NCI-H187 (cell line): ENCODE measurements around the gene RAD51B.
"Not testable (repeated sequence)": the region's sequence is repeated elsewhere in the genome, so short reads cannot be mapped to it uniquely, and the experiment has no call there.

ENCODE experiments used
- DNase-seq, 2 experiments: peaks; one replicate each; lab custom pipeline; 2025; lab: John Stamatoyannopoulos, UW

The RAD51B gene

DNA sequence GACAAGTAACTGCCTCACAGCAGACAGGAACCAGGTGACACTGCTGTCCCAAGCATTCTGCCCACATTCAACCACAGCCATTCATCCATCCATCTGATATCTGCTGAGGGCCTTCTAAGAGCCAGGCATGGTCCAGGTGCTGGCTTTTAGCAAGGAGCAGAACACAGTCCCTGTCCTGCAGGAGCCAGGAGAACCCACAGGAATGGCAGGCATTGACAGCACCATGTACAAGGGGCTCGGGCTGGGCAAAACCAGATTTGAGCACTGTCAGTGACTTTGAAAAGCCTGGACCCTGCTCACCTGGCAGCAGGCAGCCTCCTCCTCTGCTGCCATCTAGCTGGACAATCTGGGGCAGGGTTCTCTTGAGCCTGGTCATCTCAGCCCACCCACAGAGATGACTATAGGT, 836.3 kb downstream of the RAD51B start:
- DNase-seq = no peak

GRCh38 chr14:68656452-68656851, 836.9 kb downstream of the RAD51B start:
- DNase-seq = no peak

GRCh38 chr14:68657300-68658028, 837.9 kb downstream of the RAD51B start:
- DNase-seq = no peak

DNA sequence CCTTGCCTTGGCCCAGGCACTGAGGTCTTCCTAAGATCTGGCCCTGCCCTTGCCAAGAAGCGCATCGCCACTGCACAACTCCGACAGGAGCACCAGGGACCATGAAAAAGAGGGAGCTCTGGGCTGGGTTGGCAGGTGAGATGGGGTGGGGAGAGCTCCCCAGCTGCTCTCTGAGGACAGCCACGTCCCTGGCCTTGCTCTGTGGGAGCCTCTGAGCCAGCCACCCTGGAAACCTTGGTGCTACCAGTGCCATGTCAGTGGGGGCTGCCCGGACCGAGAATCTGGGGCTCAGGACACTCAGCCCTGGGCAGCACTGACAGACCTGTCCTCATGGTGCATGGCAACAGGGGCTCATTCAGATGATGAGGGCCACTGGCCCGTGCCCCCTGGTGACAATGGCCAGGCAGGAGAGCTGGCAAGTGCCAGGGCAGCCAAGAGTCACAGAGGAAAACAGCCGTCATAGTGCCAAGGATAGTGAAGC, 838.5 kb downstream of the RAD51B start:
- no peak for DNase-seq

GRCh38 chr14:68658943-68659931, 839.7 kb downstream of the RAD51B start:
- DNase-seq = no peak

- no peak for DNase-seq
These were observed 840.9 kb downstream of the RAD51B start for GRCh38 chr14:68660495-68660894.

GRCh38 chr14:68661226-68662225, 841.9 kb downstream of the RAD51B start:
- no peak for DNase-seq

DNA sequence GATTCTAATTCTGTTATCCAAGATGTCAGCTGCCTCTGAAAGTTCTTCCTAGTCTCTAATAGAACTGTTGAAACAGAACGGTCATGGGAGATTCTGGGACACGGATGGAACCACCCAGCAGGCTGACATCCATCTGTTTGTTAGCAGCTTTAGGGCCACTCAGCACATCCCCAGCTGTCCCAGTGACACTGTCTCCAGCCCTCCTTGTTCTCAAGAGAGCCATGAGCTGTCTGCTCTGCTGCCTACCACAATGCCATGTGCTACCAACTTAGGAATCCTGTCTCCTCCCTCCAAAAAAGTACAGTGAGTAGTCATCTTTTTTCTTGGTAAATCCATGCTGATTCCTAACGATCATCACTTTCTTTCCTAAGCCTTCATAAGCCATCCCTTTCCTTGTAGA, 842.8 kb downstream of the RAD51B start:
- no peak for DNase-seq

- not testable (repeated sequence) for DNase-seq
These were observed 843.2 kb downstream of the RAD51B start for GRCh38 chr14:68662826-68663225.

GRCh38 chr14:68663385-68664076, 844.0 kb downstream of the RAD51B start:
- no peak for DNase-seq

DNA sequence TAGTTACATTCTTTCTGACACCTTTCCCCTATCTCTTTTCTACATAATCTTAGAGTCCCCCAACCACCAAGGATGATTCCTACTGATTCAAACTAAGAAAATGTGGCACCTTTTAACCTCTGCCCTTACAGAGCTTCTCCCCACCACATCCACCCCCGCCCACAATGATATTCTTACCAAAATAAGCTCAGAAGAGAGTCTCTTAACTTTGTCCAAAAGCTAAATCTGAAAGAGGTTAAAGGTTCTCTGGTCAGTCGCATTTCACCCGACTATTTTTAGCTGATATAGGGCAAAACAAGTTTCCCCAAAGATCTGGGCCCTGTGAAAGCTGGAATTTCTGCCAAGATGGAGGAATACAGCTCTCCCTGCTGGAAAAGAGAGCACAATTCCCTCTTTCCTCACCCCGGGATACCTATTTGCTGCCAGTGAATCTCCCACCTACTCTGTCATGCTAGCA, 844.7 kb downstream of the RAD51B start:
- no peak for DNase-seq

GRCh38 chr14:68665131-68665530, 845.6 kb downstream of the RAD51B start:
- no peak for DNase-seq

- DNase-seq = no peak
These were observed 846.2 kb downstream of the RAD51B start for GRCh38 chr14:68665792-68666204.

- no peak for DNase-seq
These were observed 846.7 kb downstream of the RAD51B start for GRCh38 chr14:68666236-68666635.

DNA sequence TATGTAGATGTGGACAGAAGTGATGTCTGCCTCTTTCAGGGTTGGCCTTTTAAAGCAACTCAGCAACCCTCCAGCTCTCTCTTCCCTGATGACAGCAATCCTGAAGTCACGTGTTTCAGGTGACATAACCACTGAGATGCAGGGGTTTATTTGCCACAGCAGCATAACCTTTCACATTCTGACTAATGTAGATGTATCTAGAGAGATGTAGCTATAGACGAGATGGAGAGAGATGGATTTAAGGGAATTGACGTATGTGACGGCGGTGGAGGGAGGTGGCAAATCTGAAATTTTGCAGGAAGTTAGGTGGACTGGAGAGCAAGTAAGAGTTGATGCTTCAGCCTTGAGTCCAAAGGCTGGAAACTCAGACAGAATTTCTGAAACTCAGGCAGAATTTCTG, 847.3 kb downstream of the RAD51B start:
- DNase-seq = no peak

GRCh38 chr14:68667313-68667791, 847.8 kb downstream of the RAD51B start:
- DNase-seq = no peak

GRCh38 chr14:68668028-68668427, 848.4 kb downstream of the RAD51B start:
- DNase-seq = no peak

- DNase-seq = no peak
These were observed 849.0 kb downstream of the RAD51B start for GRCh38 chr14:68668531-68668930.

GRCh38 chr14:68669111-68669511, 849.5 kb downstream of the RAD51B start:
- no peak for DNase-seq

- no peak for DNase-seq
These were observed 850.2 kb downstream of the RAD51B start for GRCh38 chr14:68669603-68670358.
